ENCODE measurements around the gene GCFC2. TPM values are rescaled to one million over a fixed set of nuclear protein-coding genes. Genes with fewer than 3 reads are reported as not detected.
"Not testable (repeated sequence)": the region's sequence is repeated elsewhere in the genome, so short reads cannot be mapped to it uniquely, and the experiment has no call there.

The GCFC2 gene
- 10 to 100 TPM; 13.5 to 24.8 TPM for total RNA-seq

DNA sequence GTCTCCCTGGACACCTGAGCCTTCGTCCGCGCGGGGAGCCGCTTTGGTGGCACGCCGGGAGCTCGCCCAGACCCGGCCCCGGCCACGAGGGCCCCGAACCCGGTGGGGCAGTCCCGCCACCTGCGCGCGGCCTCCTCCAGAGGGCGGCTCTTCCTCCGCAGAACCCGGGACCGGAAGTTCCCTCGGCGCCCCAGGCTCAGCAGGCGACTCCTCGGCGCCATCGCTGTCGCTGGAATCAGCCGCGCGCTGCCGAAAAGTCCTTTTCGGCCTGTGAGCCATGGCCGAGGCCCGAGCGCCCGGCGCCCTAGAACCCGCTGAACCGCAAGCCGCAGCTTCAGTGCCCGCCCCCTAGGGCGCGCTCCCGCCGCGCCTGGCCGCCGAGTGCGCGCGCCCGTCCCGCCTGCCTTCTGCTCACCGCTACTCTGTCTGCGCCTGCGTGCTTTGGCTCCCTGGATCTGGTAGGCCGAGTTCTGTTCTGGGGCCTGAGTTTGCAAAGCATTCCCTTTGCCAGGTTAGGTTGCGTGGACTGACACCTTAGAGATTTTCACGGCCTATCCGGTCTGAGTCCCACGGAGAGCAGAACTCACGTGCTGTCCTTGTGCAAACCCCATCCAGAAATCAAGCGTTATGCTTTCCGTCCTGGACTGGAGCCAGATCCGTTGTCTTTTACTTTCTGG is at the start of gene GCFC2:
GCFC2 (minus strand) TSS at position 339 of the 677 bp plus-strand sequence; CDS start at position 279, 60 bp downstream.
- Mint-ChIP-seq H3K27ac (peak within 1 kb of the TSS; percentile 56 to 91), H3K4me3 (peak within 1 kb of the TSS; percentile 85), H3K36me3 (peaks cover 6% of the 10 kb centered on the region), H3K27me3 (peaks cover 7 to 8% of the 10 kb centered on the region in 2 donors), H3K9me3 (no peaks in the 10 kb centered on the region), H3K4me1 (ENCODE audit: low read depth in 2 of 2) (peaks cover 16 to 17% of the 10 kb centered on the region in 2 donors)
- peak; percentile 95 for ATAC-seq
- peak; percentile 91 for DNase-seq (ENCODE audit: low spot score)

DNA sequence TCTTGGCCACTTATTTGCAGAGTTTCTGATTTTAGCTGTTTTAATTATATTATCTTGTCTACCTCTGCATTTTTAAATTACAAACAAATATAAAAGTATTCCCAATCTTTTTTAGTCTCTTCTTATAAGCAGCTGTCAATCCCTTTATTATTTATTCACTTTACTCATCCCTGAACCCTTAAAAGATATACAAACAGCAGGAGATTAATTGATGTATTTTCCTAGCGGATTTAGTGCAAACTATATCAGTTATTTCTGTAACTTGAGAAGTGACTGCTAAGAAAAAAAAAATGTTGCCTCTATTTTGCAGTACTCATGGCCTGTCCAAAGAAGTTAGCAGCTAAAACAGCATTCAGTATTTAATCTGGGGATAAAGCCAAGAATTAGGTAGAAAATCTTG is 42.1 kb upstream of the GCFC2 start:
- Mint-ChIP-seq H3K27me3 (peaks cover 7 to 23% of the 10 kb centered on the region in 2 donors), H3K4me3 (no peak overlapping the region), H3K27ac (no peak overlapping the region), H3K4me1 (ENCODE audit: low read depth in 2 of 2) (no peaks in the 10 kb centered on the region), H3K9me3 (no peaks in the 10 kb centered on the region), H3K36me3 (no peaks in the 10 kb centered on the region)
- ATAC-seq = no peak
- no peak for DNase-seq (ENCODE audit: low spot score)

DNA sequence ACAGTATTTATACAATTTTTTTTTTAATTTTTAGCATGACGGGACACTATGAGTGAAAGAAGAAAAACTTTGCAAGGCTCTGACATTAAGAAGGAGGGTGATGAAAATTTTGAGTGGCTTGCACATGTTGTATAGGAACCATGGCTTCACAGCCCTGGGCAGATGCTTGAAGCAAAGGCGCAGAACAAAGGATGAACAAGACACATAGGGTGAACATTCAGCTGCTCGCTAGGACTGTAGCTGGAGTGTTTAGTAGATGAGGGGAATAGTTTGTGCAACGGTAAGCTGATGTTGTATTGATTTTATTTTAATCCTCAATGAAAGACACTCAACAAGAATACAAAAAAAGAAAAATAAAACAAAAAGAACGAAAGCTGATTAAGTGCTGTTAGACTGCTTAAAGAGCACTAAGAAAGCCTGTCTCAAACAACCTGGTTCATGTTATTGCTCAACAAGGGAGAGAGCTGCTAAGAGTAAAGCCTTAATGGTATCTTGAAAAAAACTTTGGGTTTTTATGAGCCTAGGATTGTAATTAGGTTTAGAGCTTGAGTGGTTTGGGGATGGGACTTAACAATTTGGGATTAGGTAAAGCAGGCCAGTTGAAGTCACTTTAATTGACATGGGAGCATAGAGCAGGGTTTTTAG is 41.2 kb upstream of the GCFC2 start:
- Mint-ChIP-seq H3K36me3 (no peaks in the 10 kb centered on the region), H3K4me1 (ENCODE audit: low read depth in 2 of 2) (no peaks in the 10 kb centered on the region), H3K27ac (no peak overlapping the region), H3K4me3 (no peak overlapping the region), H3K27me3 (peaks cover 9 to 23% of the 10 kb centered on the region in 2 donors), H3K9me3 (no peaks in the 10 kb centered on the region)
- ATAC-seq (no peak), DNase-seq (ENCODE audit: low spot score) (no peak)

- peaks cover 9 to 23% of the 10 kb centered on the region in 2 donors for H3K27me3 Mint-ChIP-seq
- DNase-seq (ENCODE audit: low spot score) = no peak
- ATAC-seq = no peak
- no peak overlapping the region for H3K27ac Mint-ChIP-seq
- H3K4me1 Mint-ChIP-seq (ENCODE audit: low read depth in 2 of 2) = no peaks in the 10 kb centered on the region
- H3K36me3 Mint-ChIP-seq = no peaks in the 10 kb centered on the region
- H3K9me3 Mint-ChIP-seq = no peaks in the 10 kb centered on the region
- H3K4me3 Mint-ChIP-seq = no peak overlapping the region
These were observed 40.6 kb upstream of the GCFC2 start for GRCh38 chr2:75751360-75751759.

- H3K27ac Mint-ChIP-seq = no peak overlapping the region
- H3K36me3 Mint-ChIP-seq = peaks cover 2% of the 10 kb centered on the region
- H3K9me3 Mint-ChIP-seq = peaks cover 5% of the 10 kb centered on the region
- DNase-seq (ENCODE audit: low spot score) (no peak), ATAC-seq (no peak)
- H3K4me1 Mint-ChIP-seq (ENCODE audit: low read depth in 2 of 2) = peaks cover 0 to 2% of the 10 kb centered on the region in 2 donors
- H3K4me3 Mint-ChIP-seq = no peak overlapping the region
- H3K27me3 Mint-ChIP-seq = peaks cover 21 to 24% of the 10 kb centered on the region in 2 donors
These were observed 27.2 kb upstream of the GCFC2 start for GRCh38 chr2:75737961-75738360.

DNA sequence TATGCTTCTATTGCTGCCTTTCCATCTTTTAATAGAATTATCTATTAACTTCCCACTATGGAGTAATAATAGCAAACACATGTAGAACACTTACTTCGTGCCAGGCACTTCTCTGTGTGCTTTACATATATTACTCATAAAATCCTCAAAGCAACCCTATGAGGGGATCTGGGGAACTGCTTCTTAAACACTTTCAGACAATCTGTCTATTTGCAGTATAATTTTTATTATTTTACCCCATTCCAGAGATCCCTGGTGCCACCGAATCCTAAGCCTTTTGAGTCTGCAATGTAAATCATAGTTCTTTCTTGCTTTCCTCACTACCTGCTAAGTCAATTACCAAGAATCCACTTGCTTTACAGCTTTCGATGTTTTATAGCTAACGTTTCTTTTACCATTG is 25.6 kb upstream of the GCFC2 start:
- no peaks in the 10 kb centered on the region for H3K36me3 Mint-ChIP-seq
- ATAC-seq (no peak), DNase-seq (ENCODE audit: low spot score) (no peak)
- H3K9me3 Mint-ChIP-seq = no peaks in the 10 kb centered on the region
- H3K27ac Mint-ChIP-seq = no peak overlapping the region
- H3K27me3 Mint-ChIP-seq = peaks cover 17 to 24% of the 10 kb centered on the region in 2 donors
- H3K4me1 Mint-ChIP-seq (ENCODE audit: low read depth in 2 of 2) = peaks cover 0 to 2% of the 10 kb centered on the region in 2 donors
- no peak overlapping the region for H3K4me3 Mint-ChIP-seq

DNA sequence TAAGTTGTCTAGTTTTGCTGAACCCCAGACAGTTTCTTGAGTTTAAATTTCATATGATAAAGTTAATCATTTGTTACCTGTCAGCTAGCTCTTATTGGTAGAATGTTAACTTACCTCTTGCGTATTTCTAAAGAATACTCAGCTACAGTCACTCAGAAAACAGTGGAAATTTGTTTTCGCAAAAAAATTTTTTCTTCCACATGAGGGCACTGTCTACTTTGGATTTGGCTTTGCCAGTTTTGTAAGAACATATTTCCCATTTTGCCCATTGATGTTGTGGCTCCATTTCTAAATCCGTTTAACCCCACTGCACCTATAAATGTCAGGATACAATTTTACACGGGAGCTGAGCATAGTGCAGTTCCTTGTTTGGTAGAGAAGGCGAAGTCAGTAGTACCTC is 19.1 kb upstream of the GCFC2 start:
- DNase-seq (ENCODE audit: low spot score) (no peak), ATAC-seq (no peak)
- H3K27me3 Mint-ChIP-seq = peaks cover 20 to 26% of the 10 kb centered on the region in 2 donors
- H3K27ac Mint-ChIP-seq = no peak overlapping the region
- no peaks in the 10 kb centered on the region for H3K36me3 Mint-ChIP-seq
- H3K4me1 Mint-ChIP-seq (ENCODE audit: low read depth in 2 of 2) = no peaks in the 10 kb centered on the region
- H3K4me3 Mint-ChIP-seq = no peak overlapping the region
- no peaks in the 10 kb centered on the region for H3K9me3 Mint-ChIP-seq

- no peaks in the 10 kb centered on the region for H3K36me3 Mint-ChIP-seq
- no peak for ATAC-seq
- no peak overlapping the region for H3K4me3 Mint-ChIP-seq
These were observed 18.1 kb upstream of the GCFC2 start for GRCh38 chr2:75728614-75729419.

GRCh38 chr2:75722687-75723086 is 12.0 kb upstream of the GCFC2 start:
- DNase-seq (ENCODE audit: low spot score) (no peak), ATAC-seq (no peak)
- no peaks in the 10 kb centered on the region for H3K4me1 Mint-ChIP-seq (ENCODE audit: low read depth in 2 of 2)
- no peak overlapping the region for H3K27ac Mint-ChIP-seq
- H3K4me3 Mint-ChIP-seq = no peak overlapping the region
- no peaks in the 10 kb centered on the region for H3K9me3 Mint-ChIP-seq
- H3K27me3 Mint-ChIP-seq = peaks cover 12 to 30% of the 10 kb centered on the region in 2 donors
- no peaks in the 10 kb centered on the region for H3K36me3 Mint-ChIP-seq

More at GRCh38 chr2:75728614-75729419, 18.1 kb upstream of the GCFC2 start:
- H3K4me1 Mint-ChIP-seq (ENCODE audit: low read depth in 2 of 2) = no peaks in the 10 kb centered on the region
- DNase-seq (ENCODE audit: low spot score) = no peak
- no peak overlapping the region for H3K27ac Mint-ChIP-seq
- H3K27me3 Mint-ChIP-seq = peaks cover 20 to 24% of the 10 kb centered on the region in 2 donors
- no peaks in the 10 kb centered on the region for H3K9me3 Mint-ChIP-seq

GRCh38 chr2:75720525-75720924 is 9.8 kb upstream of the GCFC2 start:
- no peak for ATAC-seq
- no peak for DNase-seq (ENCODE audit: low spot score)
- Mint-ChIP-seq H3K27ac (no peak overlapping the region), H3K4me1 (ENCODE audit: low read depth in 2 of 2) (no peaks in the 10 kb centered on the region), H3K27me3 (peaks cover 7 to 23% of the 10 kb centered on the region in 2 donors), H3K9me3 (no peaks in the 10 kb centered on the region), H3K36me3 (no peaks in the 10 kb centered on the region), H3K4me3 (no peak overlapping the region)

- Mint-ChIP-seq H3K27me3 (peaks cover 14 to 30% of the 10 kb centered on the region in 2 donors), H3K9me3 (no peaks in the 10 kb centered on the region), H3K4me3 (no peak overlapping the region), H3K27ac (no peak overlapping the region), H3K4me1 (ENCODE audit: low read depth in 2 of 2) (no peaks in the 10 kb centered on the region), H3K36me3 (no peaks in the 10 kb centered on the region)
- ATAC-seq = no peak
- no peak for DNase-seq (ENCODE audit: low spot score)
These were observed 8.9 kb upstream of the GCFC2 start for GRCh38 chr2:75719616-75720015.

DNA sequence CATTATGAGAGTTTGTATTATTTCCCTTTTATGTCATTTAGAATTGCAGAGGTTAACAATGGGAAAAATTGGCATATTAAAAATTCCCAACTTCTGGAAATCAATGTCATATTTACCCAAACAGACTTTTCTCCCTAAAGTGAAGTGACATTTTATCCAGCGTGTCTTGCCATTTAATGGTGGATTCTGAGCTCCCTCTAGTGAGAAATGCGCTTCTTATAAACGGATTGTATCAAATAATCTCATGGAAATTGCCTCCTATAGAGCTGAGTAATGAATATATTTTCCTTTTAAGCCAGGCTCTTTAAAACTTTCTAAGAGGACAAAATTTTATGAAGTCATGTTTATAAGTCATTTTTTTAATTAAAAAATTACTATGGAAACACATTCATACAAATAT is 5.7 kb upstream of the GCFC2 start:
- no peak overlapping the region for H3K27ac Mint-ChIP-seq
- H3K4me1 Mint-ChIP-seq (ENCODE audit: low read depth in 2 of 2) = no peaks in the 10 kb centered on the region
- H3K36me3 Mint-ChIP-seq = no peaks in the 10 kb centered on the region
- H3K27me3 Mint-ChIP-seq = peaks cover 14 to 16% of the 10 kb centered on the region in 2 donors
- DNase-seq (ENCODE audit: low spot score) (no peak), ATAC-seq (no peak)
- H3K9me3 Mint-ChIP-seq = no peaks in the 10 kb centered on the region
- no peak overlapping the region for H3K4me3 Mint-ChIP-seq

GRCh38 chr2:75711590-75711989 is 875 bp upstream of the GCFC2 start:
- not testable (repeated sequence) for H3K9me3 Mint-ChIP-seq

DNA sequence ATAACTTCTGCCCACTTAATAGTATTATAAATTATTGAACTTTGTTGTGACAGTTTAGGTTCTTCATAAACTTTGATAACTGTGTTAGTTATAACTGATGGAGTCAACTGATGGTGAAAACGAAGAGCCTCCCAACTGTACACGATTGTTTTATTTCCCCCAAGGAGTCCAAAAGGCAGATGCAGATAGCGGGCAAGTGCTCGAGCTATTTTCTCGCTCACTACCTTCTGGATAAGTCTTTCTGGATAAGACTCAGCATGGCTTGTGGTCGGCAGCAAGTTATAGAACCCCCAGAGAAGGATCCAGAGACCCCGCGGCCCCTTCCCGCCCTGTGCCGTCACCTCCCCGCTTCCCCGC is 517 bp downstream of the GCFC2 start:
- peaks cover 6% of the 10 kb centered on the region for H3K36me3 Mint-ChIP-seq
- peak overlapping the region; percentile 85 for H3K4me3 Mint-ChIP-seq
- H3K9me3 Mint-ChIP-seq = no peaks in the 10 kb centered on the region
- ATAC-seq (no peak), DNase-seq (ENCODE audit: low spot score) (no peak)
- H3K4me1 Mint-ChIP-seq (ENCODE audit: low read depth in 2 of 2) = peaks cover 16 to 17% of the 10 kb centered on the region in 2 donors
- H3K27me3 Mint-ChIP-seq = peaks cover 4 to 5% of the 10 kb centered on the region in 2 donors
- peak overlapping the region; percentile 56 to 91 for H3K27ac Mint-ChIP-seq

More at GRCh38 chr2:75711590-75711989, 875 bp upstream of the GCFC2 start:
- H3K4me1 Mint-ChIP-seq (ENCODE audit: low read depth in 2 of 2) = peaks cover 14 to 16% of the 10 kb centered on the region in 2 donors
- H3K4me3 Mint-ChIP-seq; DNase-seq (ENCODE audit: low spot score); H3K27me3 Mint-ChIP-seq; ATAC-seq; H3K27ac Mint-ChIP-seq; H3K36me3 Mint-ChIP-seq: not testable (repeated sequence)

All from natural killer cell treated with Interleukin-12 subunit alpha and Interleukin-12 subunit beta and Interleukin-15 and Interleukin-18, amount 100 ng/mL, for 72 hours (primary cell).